Fibroblast of pulmonary artery (primary cell): ENCODE results near the gene RAPGEF2.
"Not testable (repeated sequence)": the region's sequence is repeated elsewhere in the genome, so short reads cannot be mapped to it uniquely, and the experiment has no call there.

Experiments used
- DNase-seq: peaks from one replicate; pipeline ENCODE4 v3.0.0-alpha.2; 2010; ENCODE audit warnings: low read depth
- H3K4me3 ChIP-seq: replicated peaks from 2 replicates; pipeline ENCODE4 v1.5.1; 2011; ENCODE audit warnings: low read depth, mild to moderate bottlenecking, control low read depth, low read length, moderate library complexity
- CTCF ChIP-seq: IDR thresholded peaks from 2 replicates; pipeline ENCODE4 v1.5.1; 2011; ENCODE audit warnings: mild to moderate bottlenecking, control low read depth, low read length, inconsistent platforms; ENCODE audit errors: missing control alignments

Gene RAPGEF2

GRCh38 chr4:159070742-159071141 lies 32.1 kb upstream of the RAPGEF2 start:
- peak; percentile 47 for DNase-seq
- H3K4me3 ChIP-seq = no peak overlapping the region
- no peak for TF ChIP-seq CTCF

DNA sequence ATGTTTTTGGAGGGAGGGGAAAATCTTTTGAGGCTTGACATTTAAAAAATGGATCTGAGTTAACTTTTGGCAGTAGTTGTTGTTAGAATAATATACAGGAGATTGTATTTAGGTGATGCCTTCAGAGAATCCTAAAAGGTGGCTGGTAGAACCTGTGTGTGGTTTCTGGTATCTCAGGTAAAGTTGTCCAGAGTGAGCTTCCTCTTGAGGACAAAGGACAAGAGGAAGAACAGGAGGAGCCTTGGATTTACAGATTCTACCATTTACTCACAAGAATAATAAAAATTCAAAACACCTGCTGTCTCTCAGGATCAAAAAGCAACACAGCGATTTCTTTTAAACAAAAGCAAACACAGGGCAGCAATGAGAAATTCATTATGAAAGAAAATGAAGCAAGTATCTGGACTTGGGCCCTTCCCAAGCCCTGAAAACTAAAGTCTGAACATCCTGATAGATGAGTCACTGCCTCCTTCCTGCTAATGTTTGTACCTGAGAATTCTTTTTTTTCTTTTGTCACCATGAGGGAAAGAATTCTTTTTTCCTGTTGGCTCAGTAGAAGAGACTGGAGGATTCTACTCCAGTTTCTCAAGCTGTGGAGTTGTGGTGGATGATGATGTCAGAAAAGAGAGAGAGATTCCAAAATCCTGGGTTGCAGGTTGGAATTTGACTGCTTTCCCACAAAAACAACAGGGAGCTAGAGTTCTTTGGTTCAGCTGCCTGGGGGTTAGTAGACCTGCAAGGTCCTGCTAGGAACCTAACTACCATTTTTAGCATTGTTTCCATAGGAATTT lies 31.5 kb upstream of the RAPGEF2 start:
- TF ChIP-seq CTCF = no peak
- DNase-seq = peak; percentile 52
- no peak overlapping the region for H3K4me3 ChIP-seq

- TF ChIP-seq CTCF = no peak
- no peak for DNase-seq
- H3K4me3 ChIP-seq = no peak overlapping the region
These were observed 30.7 kb upstream of the RAPGEF2 start for GRCh38 chr4:159071969-159072765.

DNA sequence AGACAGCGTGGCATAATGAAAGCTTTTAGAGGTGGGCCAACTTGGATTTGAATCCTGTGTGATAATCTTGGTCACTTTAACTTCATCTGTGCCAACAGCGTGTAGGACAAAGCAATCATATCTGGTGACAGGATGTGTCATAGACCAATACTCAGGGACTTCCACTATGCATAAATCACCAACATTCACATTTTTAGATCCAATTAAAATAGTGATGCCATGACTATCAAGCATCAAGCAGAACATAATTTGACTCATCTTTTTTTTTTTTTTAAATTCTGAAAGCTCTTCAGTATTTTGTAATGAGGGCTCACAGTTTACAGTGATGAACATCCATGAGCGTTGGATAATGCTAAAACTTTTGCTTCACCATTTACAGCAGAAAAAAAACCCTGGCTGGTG lies 27.3 kb upstream of the RAPGEF2 start:
- H3K4me3 ChIP-seq = no peak overlapping the region
- no peak for TF ChIP-seq CTCF
- DNase-seq = no peak

GRCh38 chr4:159077018-159077417 lies 25.9 kb upstream of the RAPGEF2 start:
- not testable (repeated sequence) for DNase-seq, H3K4me3 ChIP-seq

- no peak for TF ChIP-seq CTCF
- no peak for DNase-seq
- no peak overlapping the region for H3K4me3 ChIP-seq
These were observed 25.0 kb upstream of the RAPGEF2 start for GRCh38 chr4:159077702-159078495.

DNA sequence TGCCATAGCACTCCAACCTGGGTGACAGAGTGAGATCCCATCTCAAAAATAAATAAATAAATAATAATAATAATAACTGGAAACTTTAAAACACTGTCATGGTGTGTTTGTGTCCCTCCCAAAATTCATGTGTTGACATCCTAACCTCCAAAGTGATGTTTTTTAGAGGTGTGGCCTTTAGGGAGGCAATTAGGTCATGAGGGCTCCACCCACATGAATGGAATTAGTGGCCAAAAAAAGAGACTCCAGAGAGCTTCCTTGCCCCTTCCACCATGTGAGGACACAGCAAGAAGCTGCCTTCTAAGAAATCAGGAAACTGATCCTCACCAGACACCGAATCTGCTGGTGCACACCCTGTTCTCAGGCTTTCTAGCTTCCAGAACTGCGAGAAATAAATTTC lies 23.8 kb upstream of the RAPGEF2 start:
- TF ChIP-seq CTCF = no peak
- H3K4me3 ChIP-seq = no peak overlapping the region
- no peak for DNase-seq
